NCI-H187 treated with DMSO at 0.1 percent for 48 hours (cell line): ENCODE results near the gene ZNF816.
"Not testable (repeated sequence)": the region's sequence is repeated elsewhere in the genome, so short reads cannot be mapped to it uniquely, and the experiment has no call there.

Source experiments
- DNase-seq: peaks from one replicate; lab custom pipeline; 2025; lab: John Stamatoyannopoulos, UW

Gene ZNF816

DNA sequence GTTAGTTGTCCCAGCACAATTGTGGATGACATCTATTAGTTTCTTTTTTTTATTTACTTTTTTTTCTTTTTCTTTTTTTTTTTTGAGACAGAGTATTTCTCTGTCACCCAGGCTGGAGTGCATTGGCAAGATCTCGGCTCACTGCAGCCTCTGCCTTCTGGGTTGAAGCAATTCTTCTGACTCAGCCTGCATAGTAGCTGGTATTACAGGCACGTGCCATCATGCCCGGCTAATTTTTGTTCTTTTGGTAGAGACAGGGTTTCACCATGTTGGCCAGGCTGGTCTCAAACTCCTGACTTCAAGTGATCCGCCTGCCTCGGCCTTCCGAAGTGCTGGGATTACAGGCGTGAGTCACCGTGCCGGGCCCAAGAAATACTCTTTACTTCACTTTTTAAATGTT is 38.0 kb downstream of the ZNF816 start:
- DNase-seq: not testable (repeated sequence)

- DNase-seq: no peak
Measured at GRCh38 chr19:52923778-52924593, 38.7 kb downstream of the ZNF816 start.

DNA sequence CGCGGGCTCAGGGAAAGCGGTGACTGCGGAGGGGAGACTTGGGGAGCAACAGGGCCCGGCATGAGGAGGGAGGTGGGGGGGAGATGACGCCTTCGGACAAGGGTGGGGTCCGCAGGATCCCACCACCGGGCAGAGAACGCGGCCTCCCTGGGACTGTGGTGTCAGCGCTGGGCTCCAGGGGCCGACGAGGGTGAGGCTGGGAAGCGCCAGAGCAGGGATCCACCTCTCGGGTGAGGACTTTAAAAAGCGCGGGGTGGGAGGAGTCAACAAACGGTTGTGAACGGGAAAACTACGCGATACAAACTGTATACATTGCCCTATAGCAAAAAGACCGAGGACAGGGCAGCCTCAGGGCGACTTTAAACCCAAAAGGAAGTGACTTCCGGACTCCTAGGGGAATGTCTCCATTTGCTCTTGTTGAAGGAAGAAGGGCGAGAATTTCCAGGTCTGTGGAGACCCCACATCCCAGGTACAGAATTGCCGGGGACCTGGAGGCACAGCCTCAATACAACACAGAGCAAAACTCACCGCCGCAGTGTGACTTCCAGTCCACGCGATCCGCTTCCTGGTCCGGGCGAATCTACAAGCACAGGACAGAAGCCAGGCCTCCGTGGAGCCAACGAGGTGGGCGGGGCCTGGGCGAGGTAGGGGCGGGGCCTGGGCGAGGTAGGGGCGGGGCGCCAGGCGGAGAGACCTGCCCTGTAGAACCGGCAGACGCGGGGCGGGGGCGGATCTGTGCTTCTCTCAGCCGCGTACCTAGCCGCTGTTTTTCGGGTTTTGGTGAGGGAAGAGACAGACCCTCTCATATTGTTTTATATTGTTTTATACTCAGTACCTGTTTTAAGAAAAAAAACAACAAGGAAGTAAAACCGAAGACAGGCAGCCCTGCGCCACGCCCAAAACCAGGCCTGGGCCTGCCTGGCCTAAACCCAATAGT is 39.6 kb downstream of the ZNF816 start, which contains the start of gene ZNF888:
TSS of gene ZNF888 (minus strand) at position 588 of the 937 bp plus-strand sequence. CDS start 5,555 bp downstream, outside the sequence.
- DNase-seq: peak; percentile 66

DNA sequence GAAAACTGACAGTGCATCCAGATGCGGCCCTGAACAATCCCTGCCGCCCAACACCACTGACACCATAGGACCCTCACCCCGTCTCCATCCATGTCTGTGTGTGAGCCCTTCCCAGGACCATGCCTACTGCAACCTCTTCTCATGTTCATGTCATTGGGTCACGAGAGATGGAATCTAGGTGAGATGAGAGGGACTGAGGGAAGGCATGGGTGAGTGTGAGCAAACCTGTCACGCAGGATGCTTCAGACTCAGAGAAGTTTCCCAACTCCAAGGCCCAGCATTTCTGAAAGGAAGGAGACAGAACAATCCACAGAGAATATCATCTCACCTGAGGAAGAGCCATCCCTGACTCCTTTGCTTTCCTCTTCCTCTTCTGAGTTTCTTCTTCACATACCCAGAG is 45.1 kb downstream of the ZNF816 start:
- no peak for DNase-seq

- no peak for DNase-seq
Measured at GRCh38 chr19:52910648-52911047, 52.0 kb downstream of the ZNF816 start.

GRCh38 chr19:52904052-52904780 is 58.5 kb downstream of the ZNF816 start:
- DNase-seq: not testable (repeated sequence)

DNA sequence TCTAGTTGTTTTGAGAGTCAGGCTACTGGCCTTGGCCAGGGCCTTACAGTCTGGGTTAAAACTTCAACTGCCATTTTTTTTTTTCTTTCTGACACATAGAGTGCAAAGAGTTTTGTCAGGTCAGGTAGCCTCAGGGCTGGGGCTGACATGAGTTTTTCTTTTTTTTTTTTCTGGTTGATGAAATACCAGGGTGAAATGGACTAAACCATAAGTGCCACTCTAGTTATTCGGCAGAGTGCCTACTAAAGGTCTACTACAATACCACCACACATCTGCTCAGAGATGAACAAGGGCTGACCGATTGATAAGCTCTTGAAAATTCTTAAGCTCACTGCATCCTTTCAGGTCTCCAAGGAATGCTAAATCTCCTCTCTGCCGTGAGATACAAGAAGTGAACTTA is 60.8 kb downstream of the ZNF816 start:
- DNase-seq: no peak
